ENCODE results near the gene ZNF609. TPM values are rescaled to one million over a fixed set of nuclear protein-coding genes. Genes with fewer than 3 reads are reported as not detected.

The ZNF609 gene, protein sequence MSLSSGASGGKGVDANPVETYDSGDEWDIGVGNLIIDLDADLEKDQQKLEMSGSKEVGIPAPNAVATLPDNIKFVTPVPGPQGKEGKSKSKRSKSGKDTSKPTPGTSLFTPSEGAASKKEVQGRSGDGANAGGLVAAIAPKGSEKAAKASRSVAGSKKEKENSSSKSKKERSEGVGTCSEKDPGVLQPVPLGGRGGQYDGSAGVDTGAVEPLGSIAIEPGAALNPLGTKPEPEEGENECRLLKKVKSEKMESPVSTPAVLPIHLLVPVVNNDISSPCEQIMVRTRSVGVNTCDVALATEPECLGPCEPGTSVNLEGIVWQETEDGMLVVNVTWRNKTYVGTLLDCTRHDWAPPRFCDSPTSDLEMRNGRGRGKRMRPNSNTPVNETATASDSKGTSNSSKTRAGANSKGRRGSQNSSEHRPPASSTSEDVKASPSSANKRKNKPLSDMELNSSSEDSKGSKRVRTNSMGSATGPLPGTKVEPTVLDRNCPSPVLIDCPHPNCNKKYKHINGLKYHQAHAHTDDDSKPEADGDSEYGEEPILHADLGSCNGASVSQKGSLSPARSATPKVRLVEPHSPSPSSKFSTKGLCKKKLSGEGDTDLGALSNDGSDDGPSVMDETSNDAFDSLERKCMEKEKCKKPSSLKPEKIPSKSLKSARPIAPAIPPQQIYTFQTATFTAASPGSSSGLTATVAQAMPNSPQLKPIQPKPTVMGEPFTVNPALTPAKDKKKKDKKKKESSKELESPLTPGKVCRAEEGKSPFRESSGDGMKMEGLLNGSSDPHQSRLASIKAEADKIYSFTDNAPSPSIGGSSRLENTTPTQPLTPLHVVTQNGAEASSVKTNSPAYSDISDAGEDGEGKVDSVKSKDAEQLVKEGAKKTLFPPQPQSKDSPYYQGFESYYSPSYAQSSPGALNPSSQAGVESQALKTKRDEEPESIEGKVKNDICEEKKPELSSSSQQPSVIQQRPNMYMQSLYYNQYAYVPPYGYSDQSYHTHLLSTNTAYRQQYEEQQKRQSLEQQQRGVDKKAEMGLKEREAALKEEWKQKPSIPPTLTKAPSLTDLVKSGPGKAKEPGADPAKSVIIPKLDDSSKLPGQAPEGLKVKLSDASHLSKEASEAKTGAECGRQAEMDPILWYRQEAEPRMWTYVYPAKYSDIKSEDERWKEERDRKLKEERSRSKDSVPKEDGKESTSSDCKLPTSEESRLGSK (N-terminal part only)
- 15.7 to 23.9 TPM (median 21.6 TPM) in 5 replicates for total RNA-seq (2022; extraction: Qiagen RNA extraction)

DNA sequence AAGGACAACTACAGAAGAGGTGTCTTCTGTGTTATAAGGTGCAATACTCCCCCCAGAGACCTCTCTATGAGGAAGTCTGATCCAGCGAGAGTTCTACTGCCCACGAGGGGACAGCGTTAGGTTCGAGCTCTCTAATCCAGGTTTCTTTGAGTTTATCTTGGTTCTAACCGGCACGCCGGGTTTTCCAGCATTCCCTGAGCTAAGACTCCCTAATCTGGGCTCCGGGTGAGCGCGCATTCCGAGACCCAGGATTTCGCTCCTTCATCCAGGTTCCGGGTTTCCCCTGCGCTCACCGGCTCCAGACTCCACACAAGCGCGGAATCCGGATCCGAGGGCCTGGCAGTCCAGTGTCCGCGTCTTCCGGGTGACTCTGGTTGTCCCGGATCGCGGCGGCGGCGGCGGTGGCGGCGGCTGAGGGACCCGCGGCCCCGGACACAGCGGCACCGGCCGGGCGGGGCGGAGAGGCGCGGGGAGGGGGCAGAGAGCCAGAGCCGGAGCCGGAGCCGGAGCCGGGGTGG is at the start of gene ZNF609:
ZNF609 (plus strand) TSS at position 373 of the 518 bp plus-strand sequence. CDS start 38,842 bp downstream, outside the sequence.

Other genes starting within 250 kb of the ZNF609 start
- gene CSNK1G1, start 104.4 kb upstream of the ZNF609 start, total RNA-seq (2022; extraction: Qiagen RNA extraction): 13.9 to 19.4 TPM (median 18.3 TPM) in 5 replicates
- gene PCLAF, start 79.1 kb upstream of the ZNF609 start, total RNA-seq (2022; extraction: Qiagen RNA extraction): 138 to 270 TPM (median 150 TPM) in 5 replicates
- gene TRIP4, start 72.7 kb upstream of the ZNF609 start, total RNA-seq (2022; extraction: Qiagen RNA extraction): 24.8 to 33.6 TPM (median 25.9 TPM) in 5 replicates